GM21529 (cell line): ENCODE results near the gene APBA1.

Experiments
- ATAC-seq: cut with Tn5 transposase; IDR thresholded peaks from one replicate; pipeline ENCODE4 v1.9.1; 2021; ENCODE audit not compliant: unreplicated experiment

The APBA1 gene

DNA sequence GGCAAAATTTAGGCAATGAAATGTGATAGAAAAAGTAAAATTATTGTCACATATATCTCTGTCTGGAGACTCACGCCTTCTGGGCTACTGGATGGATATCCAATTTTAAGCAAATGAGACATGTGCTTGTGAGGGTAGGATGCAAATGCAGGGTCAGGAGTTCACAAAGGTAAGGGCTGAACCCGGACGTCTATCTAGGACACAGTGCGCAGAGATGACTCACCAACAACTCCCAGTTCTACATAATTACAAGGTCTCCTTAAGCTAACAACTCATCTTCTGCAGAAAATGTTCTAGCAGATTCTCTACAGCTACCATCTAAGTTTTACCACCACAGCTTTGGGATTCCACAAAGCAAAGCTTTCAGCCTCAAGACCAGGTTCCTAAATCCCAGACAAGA is 186.7 kb downstream of the APBA1 start:
- no peak for ATAC-seq

DNA sequence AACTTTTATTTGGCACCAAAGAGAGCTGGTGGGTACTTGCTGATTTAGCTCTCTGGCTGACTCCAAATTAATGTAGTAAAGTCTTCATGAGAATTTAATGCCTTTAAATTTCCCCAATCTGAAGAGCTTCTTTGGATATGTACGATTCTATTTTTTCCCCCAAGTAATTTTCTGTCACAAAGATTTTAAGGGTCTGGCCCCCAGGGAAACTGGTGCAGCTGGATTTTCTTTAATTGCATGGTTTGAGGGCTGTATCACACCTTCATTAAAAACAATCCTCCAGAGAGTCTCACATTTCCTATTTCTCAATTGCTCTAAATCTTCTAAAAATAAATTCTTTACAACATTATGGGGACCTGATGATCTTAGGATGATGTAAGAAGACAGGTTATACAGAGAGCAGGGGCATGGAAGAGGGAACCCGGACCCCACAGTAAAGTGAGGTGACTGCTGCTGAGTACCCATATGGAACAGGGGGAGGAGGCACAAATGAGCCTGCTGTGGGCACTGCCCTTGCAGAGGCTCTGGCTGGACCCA is 188.2 kb downstream of the APBA1 start:
- no peak for ATAC-seq

DNA sequence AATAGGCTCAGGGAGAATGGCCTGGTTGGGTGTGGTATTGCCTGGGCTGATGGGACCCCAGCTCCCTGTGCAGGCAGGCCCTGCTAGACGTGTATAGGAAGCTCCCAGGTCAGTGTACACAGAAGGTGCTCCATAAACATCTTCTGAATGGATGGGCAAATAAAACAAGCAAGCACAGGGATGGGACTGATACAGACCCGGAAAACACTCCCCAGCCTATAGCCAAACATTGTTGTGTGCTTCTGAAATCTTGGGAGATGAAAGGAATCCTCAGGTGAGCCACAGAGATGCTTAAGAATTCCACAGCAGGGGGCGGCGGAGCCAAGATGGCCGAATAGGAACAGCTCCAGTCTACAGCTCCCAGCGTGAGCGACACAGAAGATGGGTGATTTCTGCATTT is 195.4 kb downstream of the APBA1 start:
- ATAC-seq = no peak

GRCh38 chr9:69476016-69476415 is 196.2 kb downstream of the APBA1 start:
- no peak for ATAC-seq

DNA sequence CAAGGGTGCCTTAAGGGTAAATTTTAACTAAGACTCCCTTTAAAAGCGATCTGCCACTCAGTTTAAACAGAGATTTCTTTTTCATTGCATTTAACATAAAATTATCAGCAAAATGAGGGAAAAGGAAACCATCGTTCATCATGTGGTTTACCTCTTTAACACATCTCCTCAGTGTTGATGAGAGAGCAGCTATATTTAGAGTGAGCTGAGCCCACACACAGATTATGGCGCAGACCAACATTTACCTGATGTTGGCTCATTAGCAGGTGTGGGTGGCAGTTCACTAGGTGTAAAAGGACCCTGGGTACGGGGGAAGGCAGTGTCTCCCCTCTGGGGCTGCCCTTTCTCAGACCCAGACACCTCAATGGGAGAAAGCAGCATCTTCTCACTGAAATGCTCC is 197.3 kb downstream of the APBA1 start:
- no peak for ATAC-seq

DNA sequence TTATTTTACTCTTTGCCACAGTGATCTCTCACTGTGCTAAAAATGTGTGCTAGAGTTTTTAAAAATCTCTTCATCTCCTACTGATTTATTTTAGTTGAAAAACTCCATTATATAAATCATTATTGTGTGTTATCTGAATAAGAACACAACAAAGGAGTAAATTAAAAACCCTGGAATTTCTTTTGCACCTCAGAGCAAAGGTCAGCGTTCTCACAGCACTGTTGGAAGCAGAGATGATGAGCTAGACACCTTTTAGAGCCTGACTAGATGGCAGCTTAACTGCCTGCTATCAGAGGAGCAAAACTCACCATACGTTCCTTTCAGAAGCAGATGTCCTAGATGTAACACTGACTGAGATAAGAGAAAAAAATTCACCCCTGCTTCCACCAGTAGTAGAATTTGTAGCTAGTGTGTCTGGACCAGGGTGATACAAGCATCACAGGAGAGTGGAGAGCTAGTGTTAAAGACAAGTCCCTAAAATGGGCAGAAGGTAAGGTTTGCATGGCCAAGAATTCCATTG is 200.0 kb downstream of the APBA1 start:
- no peak for ATAC-seq

DNA sequence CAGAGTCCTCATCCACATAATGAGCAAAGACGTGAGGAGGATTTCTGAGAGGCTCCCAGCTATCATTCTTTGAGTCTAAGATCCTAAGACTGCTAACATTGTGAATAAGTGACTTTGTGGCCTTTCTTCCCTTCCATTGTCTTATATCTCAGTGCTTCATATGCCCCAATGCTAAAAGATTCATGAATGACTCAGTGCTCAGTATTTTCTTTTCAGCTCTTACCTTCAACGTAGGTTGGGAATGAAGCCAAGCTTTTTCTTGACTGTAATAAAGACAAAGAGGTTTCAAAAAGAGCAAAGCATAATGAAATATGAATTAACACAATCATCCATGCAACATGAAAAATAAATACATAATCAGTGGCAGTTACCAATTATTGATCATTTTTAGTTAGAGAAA is 200.7 kb downstream of the APBA1 start:
- no peak for ATAC-seq

DNA sequence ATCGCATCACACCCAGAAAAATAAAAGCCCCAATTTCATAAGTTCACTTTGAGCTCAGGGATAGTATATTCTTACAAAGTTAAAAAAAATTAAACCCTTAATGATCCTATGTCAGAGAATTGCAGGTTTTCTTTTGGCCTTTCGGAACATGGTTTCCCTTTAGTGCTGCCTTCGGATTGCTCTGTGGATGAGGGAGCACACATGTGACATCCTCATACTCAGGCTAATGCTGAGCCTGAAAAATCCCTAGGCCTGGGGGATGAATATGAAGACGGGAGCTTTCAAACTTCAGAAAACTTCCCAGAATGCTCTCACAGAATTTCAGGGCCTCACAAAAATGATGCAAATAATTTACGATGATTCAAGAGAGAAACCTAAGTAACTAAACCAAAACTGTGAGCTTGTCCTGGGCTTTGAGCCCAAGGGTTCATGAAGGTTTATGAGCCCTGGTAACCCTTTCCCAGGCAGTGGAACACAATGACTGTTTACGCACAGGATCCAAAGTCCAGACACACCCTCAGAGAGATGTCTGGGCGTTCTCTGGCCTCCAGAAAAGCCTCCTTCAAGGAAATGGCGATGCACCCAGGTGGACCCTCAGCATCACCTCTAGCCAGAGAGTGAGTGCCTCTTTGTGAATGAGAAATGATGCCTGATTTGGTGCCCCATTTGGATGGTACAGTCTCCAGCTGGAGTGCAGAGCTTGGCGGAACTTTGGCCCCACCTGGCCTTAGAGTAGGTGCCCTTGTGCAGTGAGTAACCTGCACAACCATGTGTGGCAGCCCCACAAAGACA is 201.8 kb downstream of the APBA1 start:
- ATAC-seq = no peak

DNA sequence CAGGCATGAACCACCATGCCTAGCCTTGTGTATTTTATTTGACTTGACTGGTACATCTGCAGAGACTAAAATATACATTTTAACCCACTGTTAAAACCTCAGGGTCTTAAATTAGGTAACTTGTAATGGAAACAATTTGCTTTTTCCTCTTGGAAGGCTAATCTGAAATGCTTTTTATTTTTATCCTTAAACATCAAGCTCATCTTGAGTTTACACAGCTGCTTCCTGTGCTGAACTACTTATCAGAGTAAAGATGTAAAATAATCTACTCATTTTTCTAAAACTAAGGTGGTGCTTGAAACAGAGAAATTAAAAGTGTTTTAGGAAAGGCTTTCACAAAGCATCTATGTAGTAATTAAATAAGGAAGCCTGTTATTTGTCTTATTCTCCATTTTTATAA is 203.0 kb downstream of the APBA1 start:
- no peak for ATAC-seq

DNA sequence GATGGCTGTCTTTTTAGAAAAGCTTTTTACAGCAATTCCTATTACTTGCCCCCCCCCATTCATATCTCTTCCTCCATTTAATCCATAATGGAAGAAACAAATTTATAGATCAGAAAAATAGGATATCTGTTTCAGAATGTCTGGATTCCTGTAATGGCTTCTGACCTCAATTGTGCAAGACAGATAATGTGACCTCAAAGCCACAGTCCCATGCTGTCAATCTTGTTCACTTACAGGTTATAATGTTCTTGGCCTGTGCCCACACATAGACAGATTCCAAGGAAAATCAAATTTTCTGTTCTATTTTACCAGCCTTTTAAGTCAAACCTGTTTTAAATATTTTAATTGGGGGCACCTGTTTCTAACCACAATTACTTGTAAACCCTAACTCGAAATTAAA is 203.8 kb downstream of the APBA1 start:
- ATAC-seq = no peak

DNA sequence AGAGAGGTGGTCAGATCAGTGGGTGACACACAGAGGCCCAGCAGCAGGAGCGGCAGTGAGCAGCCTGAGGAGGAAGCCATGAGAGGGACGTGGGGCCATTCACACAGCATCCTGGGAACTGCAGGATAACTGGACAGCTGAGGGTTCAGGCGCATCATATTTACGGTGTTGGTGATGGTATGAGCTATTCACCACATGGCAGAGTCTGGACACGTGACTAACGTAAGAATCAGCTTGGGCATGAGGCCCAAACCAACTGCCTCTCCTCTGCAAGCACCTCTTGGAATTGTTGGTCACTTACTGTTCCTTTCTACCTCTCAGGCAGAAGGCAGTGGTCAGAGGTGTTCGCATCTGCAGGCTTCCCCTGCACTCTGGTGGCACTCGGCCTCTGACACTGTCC is 206.0 kb downstream of the APBA1 start:
- no peak for ATAC-seq

DNA sequence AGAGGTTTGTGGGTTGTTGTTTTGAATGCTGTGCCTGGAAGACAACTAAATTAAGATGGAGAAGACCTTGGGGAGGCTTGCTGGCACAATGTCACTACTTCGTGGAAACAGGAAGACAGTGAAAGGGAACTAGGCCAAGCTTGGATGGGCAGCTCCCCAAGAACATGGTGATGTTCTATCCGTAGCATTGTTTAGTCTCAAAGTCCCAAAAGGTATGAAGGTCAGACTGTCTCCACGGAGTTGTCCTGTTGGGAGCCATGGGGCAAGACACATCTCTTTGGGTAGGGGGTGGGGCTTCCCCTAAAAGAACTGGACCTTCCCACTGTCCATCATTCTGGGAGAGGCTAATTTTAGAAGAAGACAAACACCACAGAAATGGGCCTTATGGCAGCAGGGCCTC is 206.7 kb downstream of the APBA1 start:
- ATAC-seq = no peak

DNA sequence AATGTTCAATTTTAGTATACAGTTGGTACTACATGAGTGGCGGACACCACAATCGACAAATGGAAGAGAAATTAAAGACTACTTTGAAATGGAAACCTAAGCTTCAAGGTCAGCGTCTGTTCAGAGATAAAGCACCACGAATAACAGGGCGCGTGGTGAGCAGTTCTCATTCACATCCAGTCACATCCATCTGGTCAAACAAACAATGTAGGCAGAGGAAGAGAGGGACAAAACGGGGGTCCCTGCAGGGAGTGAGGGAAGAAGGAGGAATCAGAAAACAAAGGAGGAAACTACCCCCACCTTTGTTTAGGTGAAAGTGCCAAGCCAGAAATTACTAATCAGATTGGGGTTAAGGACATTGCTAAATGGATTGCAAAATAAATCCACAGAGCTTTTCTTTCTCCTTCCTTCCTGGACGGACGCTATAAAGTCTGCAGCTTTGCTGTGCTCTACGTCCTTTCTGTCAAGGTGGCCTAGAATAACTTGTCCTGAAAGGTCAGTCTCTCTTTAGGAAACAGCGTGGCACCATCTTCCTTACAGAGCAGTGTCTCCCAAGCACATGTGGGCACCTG is 208.6 kb downstream of the APBA1 start:
- no peak for ATAC-seq

GRCh38 chr9:69462394-69462793 is 209.8 kb downstream of the APBA1 start:
- no peak for ATAC-seq

DNA sequence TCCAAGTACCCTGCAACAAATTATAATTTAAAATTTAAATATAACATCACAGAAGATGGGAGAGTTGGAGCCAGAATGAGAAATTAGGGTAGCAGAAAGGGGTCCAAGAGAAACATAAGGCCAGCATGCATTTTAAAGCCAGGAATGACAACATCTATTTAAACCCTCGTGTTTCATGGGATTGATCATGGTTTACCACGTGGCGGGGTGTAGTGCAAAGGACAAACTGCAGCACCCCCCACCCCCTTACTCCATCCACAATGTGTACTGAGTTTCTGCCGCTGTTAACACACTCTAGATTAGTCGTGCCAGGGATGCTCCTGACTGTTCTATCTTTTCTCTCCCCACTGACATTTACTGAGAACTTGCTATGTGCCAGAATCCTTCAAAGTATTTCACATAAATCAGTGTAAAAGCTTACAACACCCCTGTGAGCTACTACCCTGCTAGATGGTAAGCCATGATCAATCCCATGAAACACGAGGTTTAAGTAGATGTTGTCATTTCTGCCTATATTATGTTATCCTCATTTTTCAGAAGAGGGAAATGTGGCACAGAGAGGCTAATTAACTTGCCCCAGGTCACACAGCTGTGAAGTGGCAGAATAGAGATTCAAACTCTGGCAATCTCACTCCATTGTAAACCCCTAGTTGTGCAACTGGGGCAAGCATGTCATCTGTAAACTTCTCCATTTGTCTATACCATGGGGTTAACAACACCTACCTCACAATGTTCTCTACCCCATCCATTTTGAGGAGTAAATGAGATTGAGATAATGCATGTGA is 210.9 kb downstream of the APBA1 start:
- no peak for ATAC-seq

- ATAC-seq = no peak
These were observed 212.2 kb downstream of the APBA1 start for GRCh38 chr9:69460012-69460411.

DNA sequence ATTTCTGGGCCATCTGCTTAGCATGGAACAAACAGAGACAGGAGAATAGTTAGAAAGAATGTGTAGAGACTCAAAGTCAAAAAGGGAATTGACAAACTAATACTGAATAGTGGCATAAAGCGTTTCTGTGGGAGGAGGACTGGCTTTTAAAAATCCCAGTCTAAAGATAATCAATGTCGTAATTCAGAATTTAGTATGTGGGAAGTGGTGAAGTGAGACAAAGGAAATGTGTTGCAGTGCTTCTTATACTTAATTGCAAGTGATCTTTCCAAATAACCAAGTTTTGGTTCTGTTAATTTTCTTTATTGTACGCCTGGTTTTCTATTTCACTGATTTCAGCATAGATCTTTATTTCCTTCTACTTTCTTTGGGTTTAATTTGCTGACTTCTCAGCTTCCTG is 214.0 kb downstream of the APBA1 start:
- ATAC-seq = no peak

DNA sequence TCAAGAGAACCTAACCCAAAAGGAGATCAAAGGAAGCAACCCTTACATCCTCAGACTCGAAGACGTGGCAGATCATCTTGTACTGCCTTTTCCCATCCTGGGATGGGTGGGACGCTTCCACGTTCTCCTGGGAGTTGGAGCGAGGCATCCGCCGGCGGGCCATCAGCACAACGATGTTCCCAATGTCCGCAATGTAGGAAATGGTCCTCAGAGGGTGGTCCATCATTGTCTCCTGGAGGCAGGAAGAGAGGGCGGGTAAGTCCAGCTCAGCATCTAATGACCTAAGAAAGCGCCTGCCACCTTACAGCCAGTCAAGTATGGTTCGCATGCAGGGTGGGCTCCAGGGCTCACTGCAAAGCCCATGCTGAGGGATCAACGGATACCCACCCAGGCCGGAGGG is 216.0 kb downstream of the APBA1 start:
- no peak for ATAC-seq

DNA sequence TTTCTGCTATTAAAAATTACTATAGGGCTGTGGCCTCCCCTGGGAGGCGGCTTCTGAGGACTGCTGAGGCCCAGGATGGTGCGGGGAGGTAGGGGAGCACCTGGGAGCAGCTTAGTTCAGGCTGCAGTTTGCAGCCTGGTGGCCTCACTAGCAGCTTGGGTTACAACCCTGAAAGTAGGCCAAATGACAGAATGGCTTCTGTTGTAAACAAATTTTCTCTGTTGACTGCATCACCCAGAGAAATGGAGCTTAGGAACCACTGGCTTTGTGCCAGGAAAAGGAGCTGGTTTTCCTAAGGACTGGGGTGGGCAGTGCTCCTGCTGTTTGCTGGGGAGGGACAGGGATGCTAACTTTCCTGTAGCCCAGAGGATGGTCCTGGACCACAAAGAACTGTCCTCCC is 216.9 kb downstream of the APBA1 start:
- ATAC-seq = no peak

- ATAC-seq = no peak
These were observed 217.8 kb downstream of the APBA1 start for GRCh38 chr9:69454321-69454720.

DNA sequence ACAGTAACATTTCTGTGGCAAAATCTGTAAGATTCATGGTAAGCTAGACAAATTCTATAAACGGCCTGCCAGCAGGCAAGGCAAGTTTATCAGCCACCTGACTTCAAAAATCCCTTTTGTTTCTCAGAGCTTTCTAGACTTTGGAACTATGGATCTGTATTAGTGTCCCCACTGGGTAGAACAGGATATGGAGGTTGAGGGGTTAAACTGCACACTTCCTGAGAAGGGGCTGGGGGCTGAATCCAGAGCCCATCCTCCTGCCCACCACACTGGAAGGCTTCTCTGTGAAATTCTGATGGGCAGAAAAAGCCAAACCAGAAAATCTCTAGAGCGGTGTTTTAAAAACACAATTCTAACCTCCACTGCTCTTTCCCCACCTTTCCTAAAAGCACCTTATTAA is 218.4 kb downstream of the APBA1 start:
- ATAC-seq = no peak
